VCaP (cell line): ENCODE measurements around the gene IFT52.
"Not testable (repeated sequence)": the region's sequence is repeated elsewhere in the genome, so short reads cannot be mapped to it uniquely, and the experiment has no call there.

Experiments
- H3K27ac ChIP-seq: fragments of 450-650 bp; 2 replicates; pipeline ENCODE4 v1.5.1; 2017
- CTCF ChIP-seq: fragments of 450-650 bp; conservative IDR thresholded peaks from 2 replicates; pipeline ENCODE4 v1.5.1; 2017; ENCODE audit warnings: mild to moderate bottlenecking, moderate library complexity

IFT52 gene

GRCh38 chr20:43605715-43606114 is 15.0 kb downstream of the IFT52 start:
- TF ChIP-seq CTCF, result no peak
- no peak overlapping the region for H3K27ac ChIP-seq

- H3K27ac ChIP-seq, result not testable (repeated sequence)
These were observed 16.5 kb downstream of the IFT52 start for GRCh38 chr20:43607278-43607677.

- no peak for TF ChIP-seq CTCF
- peak overlapping the region; percentile 84 for H3K27ac ChIP-seq
These were observed 40.9 kb downstream of the IFT52 start for GRCh38 chr20:43631598-43631997.

- no peak for TF ChIP-seq CTCF
These were observed 45.7 kb downstream of the IFT52 start for GRCh38 chr20:43636429-43636828.

GRCh38 chr20:43642548-43642947 is 51.8 kb downstream of the IFT52 start:
- no peak for TF ChIP-seq CTCF
- no peak overlapping the region for H3K27ac ChIP-seq

More at GRCh38 chr20:43636429-43636828, 45.7 kb downstream of the IFT52 start:
- no peak overlapping the region for H3K27ac ChIP-seq

GRCh38 chr20:43650997-43651525 is 60.3 kb downstream of the IFT52 start:
- H3K27ac ChIP-seq, result no peak overlapping the region
- no peak for TF ChIP-seq CTCF

GRCh38 chr20:43651650-43652184 is 61.0 kb downstream of the IFT52 start:
- H3K27ac ChIP-seq, result not testable (repeated sequence)

GRCh38 chr20:43653966-43654365 is 63.2 kb downstream of the IFT52 start:
- no peak overlapping the region for H3K27ac ChIP-seq
- TF ChIP-seq CTCF, result no peak

GRCh38 chr20:43655176-43655575 is 64.4 kb downstream of the IFT52 start:
- H3K27ac ChIP-seq, result not testable (repeated sequence)
